ENCODE measurements around the gene GALNT18. TPM values are rescaled to one million over a fixed set of nuclear protein-coding genes. Genes with fewer than 3 reads are reported as not detected.

The GALNT18 gene
- total and polyA plus RNA-seq, 4 donors: 17.7 to 109 (median 63.7) TPM

DNA sequence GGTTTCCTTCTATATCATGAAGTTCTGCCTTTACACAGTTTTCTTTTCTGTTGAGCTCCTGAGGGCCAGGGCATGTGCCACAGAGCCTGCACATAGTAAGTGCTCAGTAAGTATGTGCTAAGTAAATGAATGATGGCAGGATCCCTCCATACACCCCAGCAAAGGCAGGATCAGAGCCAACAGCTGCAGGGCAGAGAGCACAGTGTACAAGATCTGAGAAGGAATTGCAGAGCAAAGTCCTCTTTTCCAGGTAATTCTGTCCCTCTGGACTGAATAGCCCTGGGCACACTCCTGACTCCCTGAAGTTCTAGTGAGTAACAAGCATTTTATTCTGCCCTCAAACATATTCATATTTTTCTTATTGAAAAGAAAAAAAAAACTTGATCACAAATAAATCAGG is 117.7 kb downstream of the GALNT18 start:
- peaks cover 4 to 19% (median 16%) of the 10 kb centered on the region in 5 donors for H3K4me1 ChIP-seq (ENCODE audit: control insufficient read depth in 5 of 5, insufficient read depth in 5 of 5, low read length in 5 of 5)
- ATAC-seq (ENCODE audit: insufficient read depth, low FRiP score) (no peak), DNase-seq (no peak)
- no peak overlapping the region for H3K27ac ChIP-seq (ENCODE audit: low read depth in 1 of 2, low read length in 1 of 2)
- peaks cover 0 to 3% (median 0%) of the 10 kb centered on the region in 4 donors for H3K9me3 ChIP-seq (ENCODE audit: control insufficient read depth in 4 of 4, insufficient read depth in 3 of 4, low read length in 3 of 4)
- no peak overlapping the region for H3K9ac ChIP-seq (ENCODE audit: insufficient read depth in 1 of 2, low read length in 2 of 2)
- H3K4me3 ChIP-seq: no peak overlapping the region
- H3K27me3 ChIP-seq (ENCODE audit: control insufficient read depth in 3 of 3, insufficient read depth in 3 of 3, low read length in 2 of 3): no peaks in the 10 kb centered on the region
- no peaks in the 10 kb centered on the region for H3K36me3 ChIP-seq (ENCODE audit: control insufficient read depth in 4 of 4, insufficient read depth in 4 of 4, low read length in 4 of 4)
- TF ChIP-seq, protein P1, sequence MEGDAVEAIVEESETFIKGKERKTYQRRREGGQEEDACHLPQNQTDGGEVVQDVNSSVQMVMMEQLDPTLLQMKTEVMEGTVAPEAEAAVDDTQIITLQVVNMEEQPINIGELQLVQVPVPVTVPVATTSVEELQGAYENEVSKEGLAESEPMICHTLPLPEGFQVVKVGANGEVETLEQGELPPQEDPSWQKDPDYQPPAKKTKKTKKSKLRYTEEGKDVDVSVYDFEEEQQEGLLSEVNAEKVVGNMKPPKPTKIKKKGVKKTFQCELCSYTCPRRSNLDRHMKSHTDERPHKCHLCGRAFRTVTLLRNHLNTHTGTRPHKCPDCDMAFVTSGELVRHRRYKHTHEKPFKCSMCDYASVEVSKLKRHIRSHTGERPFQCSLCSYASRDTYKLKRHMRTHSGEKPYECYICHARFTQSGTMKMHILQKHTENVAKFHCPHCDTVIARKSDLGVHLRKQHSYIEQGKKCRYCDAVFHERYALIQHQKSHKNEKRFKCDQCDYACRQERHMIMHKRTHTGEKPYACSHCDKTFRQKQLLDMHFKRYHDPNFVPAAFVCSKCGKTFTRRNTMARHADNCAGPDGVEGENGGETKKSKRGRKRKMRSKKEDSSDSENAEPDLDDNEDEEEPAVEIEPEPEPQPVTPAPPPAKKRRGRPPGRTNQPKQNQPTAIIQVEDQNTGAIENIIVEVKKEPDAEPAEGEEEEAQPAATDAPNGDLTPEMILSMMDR (IDR thresholded peaks at IDR 0.05; ENCODE audit: control extremely low read depth, extremely low read depth): no peak

DNA sequence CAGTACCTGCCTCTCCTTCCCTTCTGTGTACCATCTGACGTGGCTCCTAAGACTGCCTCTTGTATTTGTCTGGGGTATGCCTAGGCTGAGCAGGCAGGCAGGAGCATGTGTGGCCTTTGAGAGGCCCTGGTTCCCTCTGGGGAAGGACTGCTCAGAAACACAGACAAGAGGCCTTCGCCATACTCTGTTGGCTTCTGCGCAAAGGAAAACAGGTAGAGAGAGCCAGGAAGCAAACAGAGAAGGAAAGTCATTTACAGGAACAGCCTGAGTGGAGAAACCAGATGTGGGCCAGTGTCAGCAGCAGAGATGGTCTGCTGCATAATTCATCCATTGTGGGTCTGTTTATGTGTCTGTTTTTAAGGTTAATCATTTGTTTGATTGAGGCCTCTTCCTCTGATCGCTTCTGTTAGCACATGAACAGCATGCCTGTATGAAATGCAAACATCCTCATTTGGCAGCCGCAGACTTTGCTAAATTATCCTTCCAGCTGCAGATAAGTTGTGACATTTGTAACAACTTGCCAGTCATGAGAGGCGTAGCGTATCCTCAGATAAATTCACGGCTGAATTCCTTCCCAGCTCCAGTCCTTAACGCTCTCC is 119.4 kb downstream of the GALNT18 start:
- Histone ChIP-seq H3K9ac (ENCODE audit: insufficient read depth in 1 of 2, low read length in 2 of 2) (peak overlapping the region in 1 of 2 donors; percentile 4), H3K27ac (ENCODE audit: low read depth in 1 of 2, low read length in 1 of 2) (peak overlapping the region in 1 of 2 donors; percentile 40), H3K4me1 (ENCODE audit: control insufficient read depth in 5 of 5, insufficient read depth in 5 of 5, low read length in 5 of 5) (peaks cover 4 to 21% (median 16%) of the 10 kb centered on the region in 5 donors), H3K4me3 (no peak overlapping the region), H3K36me3 (ENCODE audit: control insufficient read depth in 4 of 4, insufficient read depth in 4 of 4, low read length in 4 of 4) (no peaks in the 10 kb centered on the region), H3K9me3 (ENCODE audit: control insufficient read depth in 4 of 4, insufficient read depth in 3 of 4, low read length in 3 of 4) (peaks cover 0 to 3% (median 0%) of the 10 kb centered on the region in 4 donors), H3K27me3 (ENCODE audit: control insufficient read depth in 3 of 3, insufficient read depth in 3 of 3, low read length in 2 of 3) (no peaks in the 10 kb centered on the region)
- TF ChIP-seq, protein P1 (IDR thresholded peaks at IDR 0.05; ENCODE audit: control extremely low read depth, extremely low read depth): no peak
- DNase-seq (peak in 2 of 3 donors; percentile 34 to 42), ATAC-seq (ENCODE audit: insufficient read depth, low FRiP score) (peak; percentile 23)
- 48 to 64% methylated on average over 9 of the region's 9 CpGs for WGBS, 2 donors

DNA sequence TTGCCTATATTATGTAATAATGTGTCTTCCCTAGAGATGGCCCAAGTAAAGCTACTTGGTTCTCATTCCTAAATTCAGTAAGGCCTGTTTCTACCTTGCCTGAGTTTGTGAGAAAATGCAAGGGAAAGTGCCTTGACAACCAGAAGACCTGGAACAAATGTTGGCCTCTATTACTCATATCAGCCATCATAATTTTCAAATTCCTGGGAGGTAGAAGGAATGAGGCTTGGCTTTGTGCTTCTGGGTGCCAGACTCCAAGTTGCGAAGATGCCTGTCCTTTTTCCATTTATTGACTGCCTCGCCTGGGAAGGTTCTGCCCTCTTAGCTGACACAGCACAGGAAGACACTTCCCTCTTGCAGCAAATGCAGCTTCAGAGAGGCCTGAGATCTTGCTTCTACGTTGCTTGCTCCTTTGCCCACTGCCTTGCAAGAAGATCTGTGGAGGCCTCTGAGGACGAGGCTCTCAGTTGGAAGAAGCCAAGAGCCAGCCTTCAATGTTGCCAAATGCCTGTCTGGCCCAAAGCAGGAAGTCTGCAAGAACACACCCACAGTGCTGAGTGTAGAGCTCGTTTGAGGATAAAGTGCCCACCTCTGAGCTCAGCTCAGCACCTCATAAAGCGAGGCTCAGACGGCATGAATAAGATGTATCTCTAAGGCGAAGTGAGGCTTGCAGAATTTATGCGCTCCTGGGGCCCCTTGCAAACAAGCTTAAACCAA is 120.1 kb downstream of the GALNT18 start:
- ATAC-seq (ENCODE audit: insufficient read depth, low FRiP score): no peak
- H3K27me3 ChIP-seq (ENCODE audit: control insufficient read depth in 3 of 3, insufficient read depth in 3 of 3, low read length in 2 of 3): no peaks in the 10 kb centered on the region
- no peak overlapping the region for H3K4me3 ChIP-seq
- peaks cover 0 to 3% (median 0%) of the 10 kb centered on the region in 4 donors for H3K9me3 ChIP-seq (ENCODE audit: control insufficient read depth in 4 of 4, insufficient read depth in 3 of 4, low read length in 3 of 4)
- H3K36me3 ChIP-seq (ENCODE audit: control insufficient read depth in 4 of 4, insufficient read depth in 4 of 4, low read length in 4 of 4): no peaks in the 10 kb centered on the region
- peak overlapping the region in 1 of 2 donors; percentile 40 for H3K27ac ChIP-seq (ENCODE audit: low read depth in 1 of 2, low read length in 1 of 2)
- DNase-seq: peak in 2 of 3 donors; percentile 19 to 37
- WGBS, 2 donors: 65 to 75% methylated on average over 9 of the region's 9 CpGs
- H3K9ac ChIP-seq (ENCODE audit: insufficient read depth in 1 of 2, low read length in 2 of 2): peak overlapping the region in 1 of 2 donors; percentile 4
- peaks cover 4 to 21% (median 16%) of the 10 kb centered on the region in 5 donors for H3K4me1 ChIP-seq (ENCODE audit: control insufficient read depth in 5 of 5, insufficient read depth in 5 of 5, low read length in 5 of 5)
- TF ChIP-seq, protein P1 (IDR thresholded peaks at IDR 0.05; ENCODE audit: control extremely low read depth, extremely low read depth): no peak
